ENCODE data around the gene CSNK1D.

CSNK1D gene

DNA sequence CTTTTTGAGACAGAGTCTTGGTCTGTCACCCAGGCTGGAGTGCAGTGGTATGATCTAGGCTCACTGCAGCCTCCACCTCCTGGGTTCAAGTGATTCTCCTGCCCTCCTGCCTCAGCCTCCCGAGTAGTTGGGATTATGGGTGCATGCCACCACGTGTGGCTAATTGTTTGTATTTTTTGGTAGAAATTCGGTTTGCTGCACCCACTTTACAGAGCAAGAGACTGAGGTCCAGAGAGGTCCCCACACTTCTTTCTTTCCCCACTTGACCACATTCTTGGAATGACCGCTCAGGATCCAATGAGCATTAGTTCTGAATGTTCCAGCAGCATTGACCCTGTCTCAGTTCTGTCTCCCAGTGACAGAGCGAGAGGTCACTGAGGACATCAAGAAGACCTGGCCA, 50.0 kb downstream of the CSNK1D start:
- TF ChIP-seq, protein P1, sequence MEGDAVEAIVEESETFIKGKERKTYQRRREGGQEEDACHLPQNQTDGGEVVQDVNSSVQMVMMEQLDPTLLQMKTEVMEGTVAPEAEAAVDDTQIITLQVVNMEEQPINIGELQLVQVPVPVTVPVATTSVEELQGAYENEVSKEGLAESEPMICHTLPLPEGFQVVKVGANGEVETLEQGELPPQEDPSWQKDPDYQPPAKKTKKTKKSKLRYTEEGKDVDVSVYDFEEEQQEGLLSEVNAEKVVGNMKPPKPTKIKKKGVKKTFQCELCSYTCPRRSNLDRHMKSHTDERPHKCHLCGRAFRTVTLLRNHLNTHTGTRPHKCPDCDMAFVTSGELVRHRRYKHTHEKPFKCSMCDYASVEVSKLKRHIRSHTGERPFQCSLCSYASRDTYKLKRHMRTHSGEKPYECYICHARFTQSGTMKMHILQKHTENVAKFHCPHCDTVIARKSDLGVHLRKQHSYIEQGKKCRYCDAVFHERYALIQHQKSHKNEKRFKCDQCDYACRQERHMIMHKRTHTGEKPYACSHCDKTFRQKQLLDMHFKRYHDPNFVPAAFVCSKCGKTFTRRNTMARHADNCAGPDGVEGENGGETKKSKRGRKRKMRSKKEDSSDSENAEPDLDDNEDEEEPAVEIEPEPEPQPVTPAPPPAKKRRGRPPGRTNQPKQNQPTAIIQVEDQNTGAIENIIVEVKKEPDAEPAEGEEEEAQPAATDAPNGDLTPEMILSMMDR (IDR thresholded peaks at IDR 0.05; ENCODE audit: extremely low read depth, missing control alignments), result no peak
- DNase-seq (ENCODE audit: low spot score), result no peak

DNA sequence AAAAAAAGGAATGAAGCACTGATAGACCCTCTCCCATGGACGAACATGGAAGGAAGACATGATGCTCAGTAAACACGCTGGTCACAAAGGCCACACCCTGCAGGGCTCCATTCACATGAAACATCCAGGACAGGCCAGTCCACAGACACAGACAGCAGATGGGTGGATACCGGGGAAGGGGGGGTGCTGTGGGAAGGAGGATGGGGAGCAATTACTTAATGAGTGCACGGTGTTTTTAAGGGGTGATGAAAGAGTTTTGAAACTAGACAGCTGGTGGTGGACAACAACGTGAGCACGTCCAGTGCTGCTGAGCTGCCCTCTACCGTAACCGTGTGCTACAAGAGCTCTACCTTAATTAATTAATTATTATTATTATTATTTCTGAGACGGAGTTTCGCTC, 50.7 kb downstream of the CSNK1D start:
- TF ChIP-seq, protein P1 (IDR thresholded peaks at IDR 0.05; ENCODE audit: extremely low read depth, missing control alignments), result no peak
- DNase-seq (ENCODE audit: low spot score), result no peak

DNA sequence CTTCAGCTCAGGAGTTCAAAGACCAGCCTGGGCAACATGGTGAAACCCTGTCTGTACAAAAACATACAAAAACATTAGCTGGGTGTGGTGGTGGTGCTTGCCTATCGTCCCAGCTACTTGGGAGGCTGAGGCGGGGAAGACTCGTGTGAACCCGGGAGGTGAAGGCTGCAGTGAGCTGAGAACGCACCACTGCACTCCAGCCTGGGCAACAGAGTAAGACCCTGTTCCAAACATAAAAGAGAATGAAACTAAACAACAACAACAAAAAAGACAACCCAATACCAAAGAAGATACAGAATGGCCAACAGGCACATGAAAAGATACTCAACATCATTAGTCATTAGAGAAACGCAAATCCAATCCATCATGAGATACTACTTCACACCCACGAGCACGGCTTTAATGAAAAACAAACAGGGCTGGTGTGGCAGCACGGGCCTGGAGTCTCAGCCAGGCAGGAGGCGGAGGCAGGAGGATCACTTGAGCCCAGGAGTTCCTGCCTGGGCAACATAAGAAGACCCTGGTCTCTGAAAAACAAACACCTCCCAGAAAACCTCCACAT, 52.1 kb downstream of the CSNK1D start:
- DNase-seq (ENCODE audit: low spot score), result no peak
- TF ChIP-seq, protein P1 (IDR thresholded peaks at IDR 0.05; ENCODE audit: extremely low read depth, missing control alignments), result no peak

DNA sequence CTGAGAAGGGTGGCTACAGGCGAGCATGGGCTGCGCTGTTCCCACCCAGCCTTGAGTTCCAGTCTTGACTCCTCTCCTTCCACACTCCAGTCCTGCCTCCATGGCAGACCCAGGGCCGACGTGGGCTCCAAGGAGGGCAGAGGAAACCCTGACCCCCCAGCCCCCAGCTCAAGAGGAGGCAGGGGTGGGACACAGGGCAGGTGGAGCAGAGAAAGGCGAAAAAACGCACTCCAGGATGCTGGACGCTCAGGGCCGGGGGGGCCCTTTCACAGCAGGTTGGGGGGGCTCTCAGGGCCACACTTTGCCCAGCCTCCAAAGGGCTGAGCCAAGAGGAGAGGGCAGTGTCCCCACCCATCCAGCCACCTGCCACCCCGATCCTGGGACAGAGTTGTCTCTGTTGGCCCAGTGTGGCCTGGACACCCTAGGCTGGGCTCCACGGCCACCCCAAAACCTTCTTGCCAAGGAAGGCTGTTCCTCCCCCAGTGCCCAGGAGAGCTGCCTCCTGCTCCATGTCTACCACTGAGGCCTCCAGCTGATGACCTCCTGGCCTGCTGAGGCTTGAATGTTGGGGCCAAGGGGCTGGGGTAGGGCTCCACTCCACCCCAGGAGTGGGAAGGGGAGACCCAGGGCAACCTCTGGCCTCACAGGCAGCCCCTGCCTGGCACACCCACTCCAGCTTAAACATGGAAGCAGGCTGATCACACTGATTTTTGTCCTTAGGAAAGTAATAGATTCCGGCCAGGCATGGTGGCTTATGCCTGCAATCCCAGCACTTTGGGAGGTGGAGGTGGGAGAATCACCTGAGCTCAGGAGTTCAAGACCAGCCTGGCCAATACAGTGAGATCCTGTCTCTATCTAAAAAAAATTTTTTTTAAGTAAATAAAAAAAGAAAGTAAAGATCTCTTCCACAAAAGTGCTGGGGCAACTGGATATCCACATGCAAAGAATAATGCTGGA, 53.5 kb downstream of the CSNK1D start:
- DNase-seq (ENCODE audit: low spot score), result no peak
- TF ChIP-seq, protein P1 (IDR thresholded peaks at IDR 0.05; ENCODE audit: extremely low read depth, missing control alignments), result no peak

DNA sequence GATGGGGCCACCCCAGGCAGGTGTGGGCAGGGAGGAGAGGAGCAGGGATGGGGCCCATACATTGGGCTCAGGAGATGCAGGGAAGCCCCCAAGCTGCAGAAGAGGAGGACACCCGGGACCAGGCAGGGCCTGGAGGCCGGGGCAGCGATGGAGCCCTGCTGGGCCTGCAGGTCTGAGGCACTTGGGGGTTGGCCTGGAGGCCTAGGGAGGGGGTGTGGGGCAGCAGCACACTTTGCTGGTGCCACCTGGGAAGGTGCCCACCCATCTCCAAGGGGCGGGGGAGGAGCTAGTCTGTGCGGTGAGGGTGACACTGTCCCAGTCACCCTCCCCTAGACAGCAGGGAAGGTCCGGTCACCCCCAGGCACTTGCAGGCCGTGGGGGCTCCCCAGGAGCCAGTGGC, 54.4 kb downstream of the CSNK1D start:
- no peak for DNase-seq (ENCODE audit: low spot score)
- TF ChIP-seq, protein P1 (IDR thresholded peaks at IDR 0.05; ENCODE audit: extremely low read depth, missing control alignments), result no peak

DNA sequence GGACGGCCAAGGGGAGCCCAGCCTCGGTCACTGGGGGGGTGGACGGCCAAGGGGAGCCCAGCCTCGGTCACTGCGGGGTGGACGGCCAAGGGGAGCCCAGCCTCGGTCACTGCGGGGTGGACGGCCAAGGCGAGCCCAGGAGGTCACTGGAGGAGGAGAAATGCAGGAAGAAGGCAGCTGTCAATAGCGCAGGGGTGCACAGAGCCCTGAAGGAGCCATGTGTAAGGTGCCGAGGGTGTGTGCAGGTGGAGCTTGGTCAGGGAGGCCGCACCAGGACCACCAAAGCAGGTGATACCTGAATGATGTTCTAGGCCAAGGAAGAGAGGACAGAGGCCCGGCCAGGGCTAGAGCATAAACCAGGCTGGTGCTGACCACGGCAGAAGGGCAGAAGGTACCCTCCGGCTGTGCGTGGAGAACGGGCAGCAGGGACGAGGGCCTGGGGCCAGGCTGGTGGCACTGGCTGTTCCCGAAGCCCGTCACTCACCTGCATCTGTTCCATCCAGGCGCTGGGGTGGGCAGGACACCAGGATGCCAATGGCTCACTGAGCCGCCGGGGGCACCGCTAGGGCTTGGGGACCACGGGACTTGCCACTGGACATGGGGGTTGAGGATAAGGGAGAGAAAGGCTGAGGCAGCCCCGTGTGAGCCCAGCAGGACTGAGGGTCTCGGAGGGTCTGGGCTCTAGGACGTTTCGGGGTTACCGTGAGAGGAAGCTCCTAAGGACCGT, 55.0 kb downstream of the CSNK1D start:
- TF ChIP-seq, protein P1 (IDR thresholded peaks at IDR 0.05; ENCODE audit: extremely low read depth, missing control alignments), result no peak
- DNase-seq (ENCODE audit: low spot score), result no peak
